Activated T-cell treated with anti-CD3 and anti-CD28 coated beads, Interleukin-2, amount 50 U/mL, for 4 hours (primary cell): Measurements from ENCODE around the gene MAPKAPK2. TPM values are rescaled to one million over a fixed set of nuclear protein-coding genes. Genes with fewer than 3 reads are reported as not detected.
"Not testable (repeated sequence)": the region's sequence is repeated elsewhere in the genome, so short reads cannot be mapped to it uniquely, and the experiment has no call there.

ENCODE experiments used
- ATAC-seq, 2 donors: fragments of 200-7000 bp; cut with Tn5 transposase; one replicate each; pipeline ENCODE4 v1.10.0; 2021
- DNase-seq: peaks from one replicate; pipeline ENCODE4 v3.0.0-alpha.2; 2020
- H3K27me3 Mint-ChIP-seq: one replicate; pipeline ENCODE4 v1.8.0; 2021; ENCODE audit warnings: low read depth, mixed read lengths
- H3K36me3 Mint-ChIP-seq: one replicate; pipeline ENCODE4 v1.8.0; 2022; ENCODE audit warnings: mixed read lengths; ENCODE audit not compliant: insufficient read depth
- H3K4me1 Mint-ChIP-seq: one replicate; pipeline ENCODE4 v1.8.0; 2021; ENCODE audit warnings: low read depth, mixed read lengths
- H3K4me3 Mint-ChIP-seq: one replicate; pipeline ENCODE4 v1.8.0; 2021; ENCODE audit warnings: mild to moderate bottlenecking, moderate library complexity, mixed read lengths
- H3K9me3 Mint-ChIP-seq: one replicate; pipeline ENCODE4 v1.8.0; 2021; ENCODE audit warnings: mixed read lengths
- total RNA-seq, 3 donors: library from RNA; stranded (reverse); gene quantifications; one replicate each; pipeline ENCODE4 v1.2.1, GENCODE V29; 2021

The MAPKAPK2 gene
- total RNA-seq, 3 donors from 2014 or later, result 98.2 to 136 (median 135) TPM

GRCh38 chr1:206778031-206778430 is 93.3 kb downstream of the MAPKAPK2 start:
- ATAC-seq (no peak), DNase-seq (no peak)
- Mint-ChIP-seq H3K9me3 (no peaks in the 10 kb centered on the region), H3K27me3 (no peaks in the 10 kb centered on the region), H3K4me3 (no peak overlapping the region), H3K36me3 (no peaks in the 10 kb centered on the region), H3K4me1 (peaks cover 27% of the 10 kb centered on the region)

- not testable (repeated sequence) for DNase-seq, H3K9me3 Mint-ChIP-seq, ATAC-seq, H3K4me3 Mint-ChIP-seq, H3K27me3 Mint-ChIP-seq, H3K36me3 Mint-ChIP-seq
- peaks cover 27% of the 10 kb centered on the region for H3K4me1 Mint-ChIP-seq
These were observed 94.2 kb downstream of the MAPKAPK2 start for GRCh38 chr1:206778911-206779310.

GRCh38 chr1:206779638-206780037 is 94.9 kb downstream of the MAPKAPK2 start:
- ATAC-seq (no peak), DNase-seq (no peak)
- Mint-ChIP-seq H3K4me3 (no peak overlapping the region), H3K36me3 (no peaks in the 10 kb centered on the region), H3K4me1 (peaks cover 29% of the 10 kb centered on the region), H3K27me3 (no peaks in the 10 kb centered on the region), H3K9me3 (no peaks in the 10 kb centered on the region)

- ATAC-seq (peak; percentile 25 to 27), DNase-seq (no peak)
- Mint-ChIP-seq H3K9me3 (no peaks in the 10 kb centered on the region), H3K27me3 (no peaks in the 10 kb centered on the region), H3K36me3 (no peaks in the 10 kb centered on the region), H3K4me3 (no peak overlapping the region), H3K4me1 (peaks cover 55% of the 10 kb centered on the region)
These were observed 97.7 kb downstream of the MAPKAPK2 start for GRCh38 chr1:206782448-206782847.

- no peak overlapping the region for H3K4me3 Mint-ChIP-seq
- no peaks in the 10 kb centered on the region for H3K9me3 Mint-ChIP-seq
- no peaks in the 10 kb centered on the region for H3K27me3 Mint-ChIP-seq
- no peak for ATAC-seq
- H3K4me1 Mint-ChIP-seq, result peaks cover 63% of the 10 kb centered on the region
- H3K36me3 Mint-ChIP-seq, result no peaks in the 10 kb centered on the region
- no peak for DNase-seq
These were observed 98.8 kb downstream of the MAPKAPK2 start for GRCh38 chr1:206783506-206783905.

Other genes with a start within 250 kb of the MAPKAPK2 start
- gene IKBKE, start 214.4 kb upstream of the MAPKAPK2 start, total RNA-seq, result 10 to 100 TPM; 14.7 to 17.2 (median 16.1) TPM
- gene RASSF5, start 177.4 kb upstream of the MAPKAPK2 start, total RNA-seq, result 100 to 1,000 TPM; 179 to 227 (median 216) TPM
- 10 to 100 TPM; 40.8 to 49.0 (median 41.4) TPM for gene EIF2D, start 72.4 kb upstream of the MAPKAPK2 start, total RNA-seq
- 1 to 10 TPM; 5.3 to 7.7 (median 7.7) TPM for gene DYRK3, start 49.4 kb upstream of the MAPKAPK2 start, total RNA-seq
- gene IL19, start 85.9 kb downstream of the MAPKAPK2 start, total RNA-seq, result under 1 TPM in 1 of 3 donors, not detected in 2; 0.19 TPM
- 100 to 1,000 TPM in 1 of 3 donors, 10 to 100 TPM in 2; 38.4 to 111 (median 54.1) TPM for gene IL10, start 87.6 kb downstream of the MAPKAPK2 start, total RNA-seq
- not detected for gene IL20, start 180.7 kb downstream of the MAPKAPK2 start, total RNA-seq
- 10 to 100 TPM; 11.9 to 30.7 (median 25.0) TPM for gene IL24, start 212.5 kb downstream of the MAPKAPK2 start, total RNA-seq
- gene FCMR, start 237.0 kb downstream of the MAPKAPK2 start, total RNA-seq, result 10 to 100 TPM; 24.7 to 41.7 (median 24.8) TPM